ENCODE results near the gene MYLK2. TPM values are rescaled to one million over a fixed set of nuclear protein-coding genes. Genes with fewer than 3 reads are reported as not detected.

The MYLK2 gene
- total RNA-seq, 1 experiment from 2014 or later, result 0.74 TPM

DNA sequence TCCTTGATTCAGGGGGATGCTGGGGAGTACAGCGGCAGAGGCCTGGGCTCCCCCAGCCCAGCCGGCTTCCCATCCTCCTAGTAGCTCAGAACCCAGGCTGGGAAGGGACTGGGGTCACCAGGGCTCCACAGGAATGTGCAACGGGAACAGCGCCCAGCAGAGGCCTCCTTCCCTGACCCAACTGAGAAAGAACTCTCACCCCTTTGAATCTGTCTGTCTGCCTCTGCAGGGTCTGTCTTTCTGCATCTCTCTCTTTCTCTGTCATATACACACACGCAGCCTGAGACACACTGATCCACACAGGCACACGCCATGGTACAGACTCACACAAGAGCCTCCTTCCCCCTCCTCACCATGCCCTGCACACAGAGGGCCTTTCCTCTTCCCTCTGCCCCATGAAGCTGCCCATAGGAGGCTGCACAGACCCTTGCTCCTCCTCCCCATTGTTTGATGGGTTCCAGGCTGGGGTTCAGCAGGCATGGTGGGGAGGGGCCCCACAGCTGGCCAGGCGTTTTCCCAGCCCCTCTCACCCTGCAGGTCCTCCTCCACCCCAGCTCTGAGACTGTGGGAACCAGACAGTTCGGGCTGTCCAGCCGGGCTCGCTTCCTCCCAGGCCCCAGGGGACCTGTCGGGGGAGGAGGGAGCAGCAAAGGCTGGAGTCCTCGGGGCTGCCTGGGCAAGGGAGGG, 23.5 kb downstream of the MYLK2 start:
- no peaks in the 10 kb centered on the region for H3K36me3 Mint-ChIP-seq (ENCODE audit: insufficient read depth in 1 of 3, low read depth in 3 of 3)
- Histone ChIP-seq H4K5ac (ENCODE audit: insufficient read length, low read depth, low read length) (no peak overlapping the region), H3K79me2 (ENCODE audit: insufficient read depth, low read length) (no peaks in the 10 kb centered on the region), H3K23me2 (ENCODE audit: insufficient read length, low read depth, low read length, poor library complexity, severe bottlenecking) (no peaks in the 10 kb centered on the region), H2BK5ac (ENCODE audit: insufficient read length, low read length) (no peak overlapping the region), H3K4ac (ENCODE audit: low read depth, low read length) (no peak overlapping the region), H4K20me1 (ENCODE audit: control insufficient read depth, insufficient read depth, insufficient read length) (no peaks in the 10 kb centered on the region), H2BK20ac (ENCODE audit: low read depth, low read length, poor library complexity, severe bottlenecking) (no peak overlapping the region), H3K14ac (ENCODE audit: insufficient read depth, low read length) (0 out of 2 replicates have a peak overlapping the region, but pooled peaks have one; percentile 7), H3K4me2 (ENCODE audit: insufficient read depth, insufficient read length, low read length) (no peak overlapping the region), H3K56ac (ENCODE audit: insufficient read length, low read depth, low read length) (no peak overlapping the region), H3K4me1 (ENCODE audit: insufficient read depth, low read length) (no peaks in the 10 kb centered on the region; the same call in 1 of the 2 replicates), H2AK5ac (ENCODE audit: insufficient read length, low read length) (no peak overlapping the region), H3T11ph (ENCODE audit: low read length) (no peak overlapping the region), H2BK15ac (ENCODE audit: low read depth, low read length) (no peak overlapping the region), H2BK120ac (ENCODE audit: low read depth, low read length, poor library complexity, severe bottlenecking) (no peak overlapping the region), H3K18ac (ENCODE audit: insufficient read length, low read depth, low read length) (no peak overlapping the region), H3K9ac (ENCODE audit: extremely low read depth, insufficient read length, low read length) (no peak overlapping the region), H3K9me3 (ENCODE audit: control insufficient read depth, low read depth, low read length) (no peaks in the 10 kb centered on the region), H3K27me3 (ENCODE audit: insufficient read depth, low read length) (no peaks in the 10 kb centered on the region), H4K8ac (replicated peaks; ENCODE audit: insufficient read length, low read depth, low read length) (no peak overlapping the region), H4K91ac (ENCODE audit: insufficient read length, low read depth, low read length) (no peak overlapping the region), H3K27ac (ENCODE audit: insufficient read length, low read depth, low read length) (no peak overlapping the region), H3K23ac (ENCODE audit: insufficient read length, low read depth, low read length) (no peak overlapping the region), H2AFZ (ENCODE audit: low read length) (no peak overlapping the region), H3K79me1 (ENCODE audit: insufficient read depth, low read depth, low read length, poor library complexity, severe bottlenecking) (no peaks in the 10 kb centered on the region), H2BK12ac (ENCODE audit: insufficient read length, low read depth, low read length) (no peak overlapping the region)
- TF ChIP-seq, protein P1, sequence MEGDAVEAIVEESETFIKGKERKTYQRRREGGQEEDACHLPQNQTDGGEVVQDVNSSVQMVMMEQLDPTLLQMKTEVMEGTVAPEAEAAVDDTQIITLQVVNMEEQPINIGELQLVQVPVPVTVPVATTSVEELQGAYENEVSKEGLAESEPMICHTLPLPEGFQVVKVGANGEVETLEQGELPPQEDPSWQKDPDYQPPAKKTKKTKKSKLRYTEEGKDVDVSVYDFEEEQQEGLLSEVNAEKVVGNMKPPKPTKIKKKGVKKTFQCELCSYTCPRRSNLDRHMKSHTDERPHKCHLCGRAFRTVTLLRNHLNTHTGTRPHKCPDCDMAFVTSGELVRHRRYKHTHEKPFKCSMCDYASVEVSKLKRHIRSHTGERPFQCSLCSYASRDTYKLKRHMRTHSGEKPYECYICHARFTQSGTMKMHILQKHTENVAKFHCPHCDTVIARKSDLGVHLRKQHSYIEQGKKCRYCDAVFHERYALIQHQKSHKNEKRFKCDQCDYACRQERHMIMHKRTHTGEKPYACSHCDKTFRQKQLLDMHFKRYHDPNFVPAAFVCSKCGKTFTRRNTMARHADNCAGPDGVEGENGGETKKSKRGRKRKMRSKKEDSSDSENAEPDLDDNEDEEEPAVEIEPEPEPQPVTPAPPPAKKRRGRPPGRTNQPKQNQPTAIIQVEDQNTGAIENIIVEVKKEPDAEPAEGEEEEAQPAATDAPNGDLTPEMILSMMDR (conservative IDR thresholded peaks at IDR 0.05), result no peak
- H3K9me3 Mint-ChIP-seq, result no peaks in the 10 kb centered on the region
- no peak for DNase-seq
- no CpG with 5 or more reads among the region's 12 CpGs for WGBS (ENCODE audit: extremely low coverage, insufficient read length, low lambda C conversion rate)
- H3K4me1 Mint-ChIP-seq, result peaks cover 28 to 29% of the 10 kb centered on the region in 2 experiments
- H3K27ac Mint-ChIP-seq, result peak overlapping the region in 1 of 3 experiments; percentile 87; a peak in 3 of 7 replicates
- peaks cover 3% of the 10 kb centered on the region for H3K27me3 Mint-ChIP-seq (ENCODE audit: low read depth)
- H3K4me3 Mint-ChIP-seq, result peak overlapping the region in 1 of 2 experiments; percentile 57; a peak in 2 of 5 replicates

Measured in H9 (cell line).